ENCODE measurements around the gene ZBTB24. TPM values are rescaled to one million over a fixed set of nuclear protein-coding genes. Genes with fewer than 3 reads are reported as not detected.

ZBTB24 gene
- total RNA-seq, 2 donors from 2014 or later = 3.7 to 4.5 TPM

- Histone ChIP-seq H3K4me1 (no peaks in the 10 kb centered on the region), H3K36me3 (no peaks in the 10 kb centered on the region), H3K4me3 (no peak overlapping the region), H3K27me3 (no peaks in the 10 kb centered on the region), H3K27ac (no peak overlapping the region), H3K9me3 (no peaks in the 10 kb centered on the region)
- DNase-seq (ENCODE audit: low spot score) = no peak
- no peak for TF ChIP-seq CTCF (IDR thresholded peaks at IDR 0.05)
Measured at GRCh38 chr6:109417646-109418045, 65.4 kb downstream of the ZBTB24 start.

Other genes with a start within 250 kb of the ZBTB24 start
- gene CD164, start 100.8 kb downstream of the ZBTB24 start, total RNA-seq = 100 to 1,000 TPM in 1 of 2 donors, 10 to 100 TPM in 1; 99.8 to 129 TPM
- gene PPIL6, start 42.6 kb downstream of the ZBTB24 start, total RNA-seq = 1 to 10 TPM; 6.9 to 9.1 TPM
- gene SMPD2, start 42.5 kb downstream of the ZBTB24 start, total RNA-seq = 1 to 10 TPM; 5.5 TPM
- gene MICAL1, start 27.4 kb downstream of the ZBTB24 start, total RNA-seq = 10 to 100 TPM in 1 of 2 donors, 1 to 10 TPM in 1; 4.5 to 11.6 TPM
- gene AK9, start 208.0 kb upstream of the ZBTB24 start, total RNA-seq = 10 to 100 TPM; 10.4 to 12.3 TPM
- gene FIG4, start 208.1 kb upstream of the ZBTB24 start, total RNA-seq = 1 to 10 TPM; 6.2 to 9.6 TPM